GM08714 (cell line): ENCODE results near the gene CCDC120.

Experiments
- H3K4me3 ChIP-seq: fragments of 200-500 bp; sonication (Bioruptor generic); 2 replicates; pipeline ENCODE4 v1.5.1; 2014; ENCODE audit warnings: mild to moderate bottlenecking, low read length, inconsistent platforms
- ZNF274 ChIP-seq: IDR thresholded peaks from 2 replicates; pipeline ENCODE4 v1.6.1; 2012; ENCODE audit warnings: mild to moderate bottlenecking, low read depth, low read length

Gene CCDC120, protein sequence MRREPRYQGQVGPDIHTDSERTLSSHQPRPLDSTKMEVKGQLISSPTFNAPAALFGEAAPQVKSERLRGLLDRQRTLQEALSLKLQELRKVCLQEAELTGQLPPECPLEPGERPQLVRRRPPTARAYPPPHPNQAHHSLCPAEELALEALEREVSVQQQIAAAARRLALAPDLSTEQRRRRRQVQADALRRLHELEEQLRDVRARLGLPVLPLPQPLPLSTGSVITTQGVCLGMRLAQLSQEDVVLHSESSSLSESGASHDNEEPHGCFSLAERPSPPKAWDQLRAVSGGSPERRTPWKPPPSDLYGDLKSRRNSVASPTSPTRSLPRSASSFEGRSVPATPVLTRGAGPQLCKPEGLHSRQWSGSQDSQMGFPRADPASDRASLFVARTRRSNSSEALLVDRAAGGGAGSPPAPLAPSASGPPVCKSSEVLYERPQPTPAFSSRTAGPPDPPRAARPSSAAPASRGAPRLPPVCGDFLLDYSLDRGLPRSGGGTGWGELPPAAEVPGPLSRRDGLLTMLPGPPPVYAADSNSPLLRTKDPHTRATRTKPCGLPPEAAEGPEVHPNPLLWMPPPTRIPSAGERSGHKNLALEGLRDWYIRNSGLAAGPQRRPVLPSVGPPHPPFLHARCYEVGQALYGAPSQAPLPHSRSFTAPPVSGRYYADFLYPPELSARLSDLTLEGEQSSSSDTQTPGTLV

DNA sequence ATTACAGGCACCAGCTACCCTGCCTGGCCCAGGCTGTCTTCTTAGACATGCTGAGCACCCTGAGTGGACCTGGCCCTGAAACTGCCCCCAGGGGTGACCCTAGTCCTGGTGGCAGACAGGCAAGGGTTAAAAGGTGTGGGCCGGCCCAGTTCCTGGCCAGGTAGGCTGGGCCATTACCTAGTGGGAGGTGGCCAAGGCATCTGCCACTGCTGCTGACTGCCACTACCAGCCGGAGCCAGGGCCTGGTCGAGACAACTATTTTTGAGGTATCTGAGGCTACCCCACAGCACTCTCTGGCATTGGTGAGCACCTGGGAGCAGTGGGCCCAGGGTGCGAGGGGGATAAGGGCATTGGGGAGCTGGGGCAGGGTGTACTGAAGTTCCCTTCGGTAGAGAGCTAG is at the start of gene CCDC120:
TSS of gene CCDC120 (plus strand) at position 206 of the 400 bp plus-strand sequence. CDS start 3,043 bp downstream, outside the sequence.
- no peak within 1 kb of the TSS for H3K4me3 ChIP-seq
- no peak for TF ChIP-seq ZNF274

DNA sequence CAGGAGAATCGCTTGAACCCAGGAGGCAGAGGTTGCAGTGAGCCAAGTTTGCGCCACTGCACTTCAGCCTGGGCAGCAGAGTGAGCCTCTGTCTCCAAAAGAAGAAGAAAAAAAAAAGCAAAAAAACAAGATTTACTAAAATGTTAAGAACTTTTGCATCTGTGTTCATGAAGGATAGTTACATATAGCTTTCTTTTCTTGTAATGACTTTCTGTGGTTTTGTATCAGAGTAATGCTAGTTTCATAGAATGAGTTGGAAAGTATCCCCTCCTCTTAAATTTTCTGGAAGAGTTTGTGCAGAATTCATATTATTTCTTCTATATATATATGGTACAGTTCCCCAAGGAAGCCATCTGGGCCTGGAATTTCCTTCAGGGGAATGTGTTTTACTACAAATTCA is 39.7 kb upstream of the CCDC120 start:
- H3K4me3 ChIP-seq, result no peak overlapping the region
- no peak for TF ChIP-seq ZNF274

DNA sequence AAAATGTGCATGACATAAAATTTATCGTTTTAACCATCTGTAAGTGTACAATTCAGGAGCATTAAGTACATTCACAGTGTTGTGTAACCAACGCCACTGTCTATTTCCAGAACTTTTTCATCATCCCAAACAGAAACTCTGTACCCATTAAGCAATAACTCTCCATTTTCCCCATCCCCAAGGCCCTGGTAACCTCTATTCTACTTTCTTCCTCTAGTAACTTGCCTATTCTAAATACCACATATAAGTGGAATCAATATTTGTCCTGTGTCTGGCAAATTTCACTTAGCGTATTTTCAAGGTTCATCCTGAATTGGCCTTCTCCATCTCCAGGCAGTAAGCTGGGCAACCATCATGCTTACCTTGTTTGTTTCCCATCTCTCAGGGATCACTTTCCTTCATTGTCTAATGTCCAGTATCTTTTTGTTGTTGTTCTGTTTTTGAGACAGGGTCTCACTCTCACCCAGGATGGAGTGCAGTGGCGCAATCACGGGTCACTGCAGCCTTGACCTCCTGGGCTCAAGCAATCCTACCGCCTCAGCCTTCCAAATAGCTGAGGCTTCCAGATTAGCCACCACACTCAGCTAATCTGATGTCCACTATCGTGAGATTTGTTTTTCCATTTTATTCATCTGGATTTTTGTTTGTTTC is 39.1 kb upstream of the CCDC120 start:
- TF ChIP-seq ZNF274, result no peak
- no peak overlapping the region for H3K4me3 ChIP-seq

DNA sequence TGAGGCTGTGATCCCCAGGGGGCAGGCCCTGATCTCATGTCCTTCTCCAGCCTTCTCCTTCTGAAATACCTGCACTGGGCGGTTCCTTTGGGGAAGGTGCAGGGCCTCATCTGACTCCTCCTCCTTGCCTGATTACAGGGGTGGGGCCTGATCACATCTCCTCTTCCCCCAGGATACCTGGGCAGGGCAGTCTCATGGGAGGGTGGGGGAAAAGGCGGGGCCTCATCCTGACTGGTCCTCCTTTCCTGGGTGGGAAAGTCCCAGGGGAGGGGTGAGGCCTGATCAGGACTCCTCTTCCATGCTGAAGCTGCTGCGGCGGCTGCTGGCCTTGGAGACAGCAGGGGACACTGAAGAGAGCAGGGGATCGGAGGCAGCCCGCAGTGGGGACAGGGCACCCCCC is 28.9 kb upstream of the CCDC120 start:
- H3K4me3 ChIP-seq, result no peak overlapping the region
- no peak for TF ChIP-seq ZNF274

DNA sequence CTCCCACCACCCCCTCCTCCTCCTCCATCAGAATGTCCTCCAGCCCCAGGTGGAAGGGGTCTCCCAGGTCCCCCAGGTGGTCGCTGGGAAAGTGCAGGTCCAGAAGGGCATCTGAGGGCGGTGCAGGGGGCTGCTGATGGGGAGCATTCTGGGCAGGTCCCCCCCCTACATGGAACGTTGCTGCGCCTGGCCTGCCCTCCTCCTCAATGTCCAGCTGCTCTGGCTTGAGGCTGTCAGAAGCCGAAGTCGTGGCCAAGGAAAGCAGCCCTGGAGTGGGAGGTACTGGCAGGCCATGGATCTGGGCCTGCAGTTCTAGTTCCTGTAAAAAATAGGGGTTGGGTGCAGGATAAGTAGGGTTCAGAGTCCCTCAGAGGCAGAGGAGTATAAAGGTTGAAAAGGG is 28.5 kb upstream of the CCDC120 start:
- H3K4me3 ChIP-seq, result no peak overlapping the region
- TF ChIP-seq ZNF274, result no peak

DNA sequence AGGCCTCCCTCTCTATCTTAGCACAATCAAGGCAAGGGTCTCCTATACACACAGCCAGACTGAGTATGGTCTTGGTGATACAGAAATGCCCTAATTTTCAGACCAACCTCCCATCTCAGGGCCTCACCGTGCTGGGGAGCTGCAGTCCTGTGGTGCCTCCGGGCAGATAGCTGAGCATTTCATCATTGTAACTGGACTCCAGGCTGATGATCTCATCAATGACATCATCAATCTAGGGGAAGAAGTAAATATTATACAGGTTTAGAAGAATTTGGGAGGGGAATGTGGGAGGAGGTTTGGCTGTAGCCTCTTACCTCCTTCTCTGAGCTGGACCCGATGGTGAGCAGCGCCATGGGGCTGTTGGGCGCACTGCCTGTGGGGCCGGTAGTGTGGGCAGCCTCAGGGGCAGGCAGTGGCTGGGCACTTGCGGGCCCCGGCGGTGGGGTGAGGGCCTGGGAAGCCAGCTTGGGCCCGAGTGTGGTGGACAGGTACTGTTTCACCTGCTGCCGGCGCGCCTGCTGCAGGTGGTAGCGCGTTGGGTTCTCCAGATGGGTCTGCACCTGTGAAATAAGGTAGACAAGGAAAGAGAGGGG is 20.8 kb upstream of the CCDC120 start:
- H3K4me3 ChIP-seq, result no peak overlapping the region
- TF ChIP-seq ZNF274, result no peak

DNA sequence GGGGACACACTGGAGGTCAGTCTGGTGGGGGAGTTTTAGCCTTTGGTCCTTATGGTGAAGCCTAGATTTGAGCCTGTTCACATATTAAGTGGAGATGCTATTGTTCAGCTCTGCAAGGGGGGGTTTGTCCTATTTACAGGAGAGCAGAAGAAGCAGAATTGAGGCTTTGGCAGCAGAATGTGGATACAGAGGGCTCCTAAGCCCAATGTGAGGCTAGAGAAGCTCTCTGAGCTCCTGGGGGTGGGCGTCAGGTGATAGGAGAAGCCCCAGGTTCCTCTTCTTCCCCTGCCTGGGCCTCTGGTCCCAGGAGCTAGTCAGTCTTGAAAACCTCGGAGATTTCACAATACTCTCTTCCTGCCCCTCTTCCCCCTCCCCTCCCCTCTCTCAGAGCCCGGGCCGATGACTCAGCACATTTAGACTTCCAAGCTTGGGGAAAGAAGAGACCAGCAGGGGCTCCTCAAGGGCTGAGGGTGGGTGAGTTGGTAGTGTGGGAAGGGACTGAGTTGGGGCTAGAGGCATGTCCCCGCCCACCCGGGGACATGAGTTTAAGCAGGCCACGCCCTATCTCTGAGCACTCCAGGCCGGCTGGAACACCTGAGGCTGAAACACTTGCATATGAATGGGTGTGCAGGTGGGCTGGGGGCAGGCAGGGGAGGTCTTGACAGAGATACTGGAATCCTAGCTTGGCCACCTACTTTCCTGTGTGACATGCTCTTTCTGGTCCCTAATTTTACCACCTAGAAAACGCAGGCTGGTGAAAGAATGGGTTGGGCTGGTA is 19.0 kb upstream of the CCDC120 start:
- H3K4me3 ChIP-seq, result no peak overlapping the region; the same call in 1 of the 2 replicates
- TF ChIP-seq ZNF274, result no peak

DNA sequence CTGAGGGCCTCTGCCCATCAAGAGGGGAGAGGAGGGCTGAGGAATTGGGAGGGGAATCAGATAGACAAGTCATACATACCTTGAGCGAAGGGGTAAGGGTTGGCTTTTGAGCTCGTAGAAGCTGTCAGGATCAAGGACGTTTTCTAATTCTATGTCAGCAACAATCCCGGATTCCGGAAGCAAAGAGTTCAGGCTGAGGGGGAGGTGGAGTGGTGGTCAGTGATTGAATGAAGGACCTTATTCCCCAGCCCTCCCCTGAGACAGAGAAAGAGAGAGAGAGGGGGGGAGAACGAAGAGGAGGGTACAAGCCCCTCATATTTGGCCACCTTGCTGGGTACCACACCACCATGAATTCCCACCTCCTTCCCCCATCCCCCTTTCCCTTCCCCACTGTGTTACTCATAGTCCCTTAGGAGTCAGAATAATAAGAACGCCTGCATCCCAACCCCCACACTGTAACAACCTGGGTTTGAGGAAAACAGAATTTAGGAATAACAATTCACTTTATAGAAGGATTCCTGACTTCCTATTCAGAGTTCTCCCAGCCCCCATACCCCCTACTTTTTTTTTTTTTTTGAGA is 18.3 kb upstream of the CCDC120 start:
- no peak overlapping the region; the same call in 1 of the 2 replicates for H3K4me3 ChIP-seq
- TF ChIP-seq ZNF274, result no peak

DNA sequence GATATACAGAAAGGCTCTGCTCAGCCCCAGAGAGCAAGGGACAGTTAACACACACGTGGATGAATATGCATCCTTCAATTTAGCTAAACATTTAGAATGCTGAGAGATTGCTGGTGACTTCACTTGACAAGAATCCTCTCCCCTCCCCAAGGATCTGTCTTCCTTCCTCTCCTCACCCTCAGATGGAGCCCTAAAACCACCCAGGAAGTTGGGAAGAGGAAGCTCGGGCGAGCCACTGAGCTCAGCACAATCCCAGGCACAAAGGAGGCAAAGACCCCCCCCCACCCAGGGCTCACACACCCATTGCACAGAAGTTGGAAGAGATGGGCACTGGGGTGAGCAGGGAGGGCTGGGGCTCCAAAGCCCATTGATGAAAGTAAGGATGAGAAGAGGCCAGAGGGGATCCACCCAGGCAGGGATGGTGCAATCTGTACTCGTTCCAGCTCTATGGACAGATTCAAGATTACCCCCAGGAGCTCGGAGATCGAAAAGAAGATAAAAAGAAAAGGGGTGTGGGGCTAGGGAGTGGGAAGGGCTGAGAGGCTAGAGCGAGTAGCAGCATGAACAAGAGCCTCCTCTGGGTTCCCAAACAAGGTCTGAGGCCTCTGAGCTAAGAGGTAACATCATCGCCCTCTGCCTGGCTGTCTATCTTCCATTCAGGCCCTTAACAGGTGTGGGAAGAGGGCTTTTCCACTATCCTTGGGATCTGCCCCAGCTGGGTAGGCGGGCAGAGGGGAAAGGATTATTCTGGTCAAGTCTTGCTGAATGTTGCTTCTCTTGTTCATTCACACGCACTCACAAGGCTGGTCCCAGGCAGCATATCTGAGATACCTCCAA is 16.8 kb upstream of the CCDC120 start:
- peak overlapping the region; percentile 77 for H3K4me3 ChIP-seq
- TF ChIP-seq ZNF274, result no peak

DNA sequence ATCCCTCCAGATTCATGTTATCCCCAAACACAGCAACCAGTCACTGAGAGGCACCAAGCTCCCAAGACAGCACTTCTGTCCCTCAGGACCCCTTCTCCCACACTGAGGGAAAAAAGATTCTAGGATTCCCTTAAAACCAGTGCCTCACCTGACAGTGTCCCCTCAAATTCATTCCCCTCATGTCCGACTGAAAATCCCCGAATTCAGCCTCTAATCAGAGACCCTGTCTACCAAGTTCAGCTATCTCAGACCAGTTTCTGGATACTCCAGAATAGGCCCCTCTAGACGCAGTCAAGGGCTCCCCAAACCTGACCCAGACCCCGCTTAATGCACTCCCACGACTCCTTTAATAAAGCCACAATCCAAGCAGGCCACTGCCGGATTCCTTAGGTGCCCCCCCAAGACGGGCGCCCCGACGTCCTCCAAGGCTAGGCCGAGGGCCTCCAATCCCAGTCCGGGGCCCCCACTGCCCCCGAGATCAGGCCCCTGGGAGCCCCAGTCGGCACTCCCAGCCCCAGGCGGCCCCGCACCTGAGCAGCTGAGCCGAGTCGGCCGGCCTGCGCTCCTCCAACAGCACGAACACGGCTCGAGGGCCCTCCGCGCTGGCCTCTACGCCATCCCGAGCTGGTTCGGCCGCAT is 16.1 kb upstream of the CCDC120 start:
- H3K4me3 ChIP-seq, result peak overlapping the region; percentile 77
- no peak for TF ChIP-seq ZNF274

DNA sequence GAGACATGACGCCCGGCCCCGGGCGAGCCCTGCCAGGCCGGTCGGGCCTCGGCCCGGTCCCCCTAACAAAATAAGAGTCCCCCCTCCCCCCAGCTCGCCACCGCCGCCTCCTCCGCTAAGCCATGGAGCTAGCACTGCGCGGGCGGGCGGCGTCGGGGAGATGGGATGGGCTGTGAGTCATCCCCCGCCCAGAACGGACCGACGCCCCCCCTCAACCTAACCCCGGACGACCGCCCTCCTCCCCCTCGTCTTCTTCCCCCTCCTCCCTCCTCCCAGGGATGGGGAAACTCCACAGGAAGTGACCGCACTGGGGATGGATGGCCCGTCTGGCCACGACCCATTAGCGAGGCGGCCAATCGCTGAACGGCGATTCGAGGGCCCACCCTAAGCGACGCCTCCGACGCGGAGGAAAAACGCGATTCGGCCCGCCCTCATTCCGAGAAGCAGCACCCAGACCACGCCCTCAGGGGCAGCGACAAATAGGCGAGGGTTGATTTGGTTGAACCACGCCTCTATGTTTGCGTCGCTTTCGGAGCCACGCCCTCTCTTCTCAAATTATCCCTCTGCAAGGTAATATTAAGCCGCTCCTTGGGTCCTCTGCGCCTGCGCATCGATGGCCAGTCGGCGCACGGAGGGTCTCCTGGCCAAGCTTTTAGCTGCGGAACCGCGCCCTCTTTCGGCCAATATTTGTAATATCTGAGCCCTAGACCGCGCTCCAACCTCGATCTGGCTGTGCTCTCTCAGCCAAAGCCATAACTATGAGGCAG is 15.4 kb upstream of the CCDC120 start, which contains the start of gene TFE3:
TSS of gene TFE3 (minus strand) at position 138 of the 767 bp plus-strand sequence. CDS start at position 7, 131 bp downstream.
- TF ChIP-seq ZNF274, result no peak
- peak within 1 kb of the TSS; percentile 77 for H3K4me3 ChIP-seq

DNA sequence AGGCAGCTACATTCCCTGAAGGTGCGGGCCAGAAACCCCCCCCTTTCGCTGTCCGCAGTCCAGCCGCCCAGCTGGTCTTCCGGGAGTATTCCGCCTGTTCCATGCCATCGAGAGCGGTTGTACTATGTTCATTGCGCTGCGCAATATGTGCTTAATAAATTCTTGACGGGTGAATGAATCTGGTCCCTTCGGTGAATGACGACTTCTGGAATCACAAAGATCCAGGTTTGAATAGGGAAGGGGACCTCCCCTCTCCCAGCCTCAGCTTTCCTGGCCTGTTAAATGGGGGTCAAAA is 14.9 kb upstream of the CCDC120 start:
- no peak overlapping the region; the same call in 1 of the 2 replicates for H3K4me3 ChIP-seq
- TF ChIP-seq ZNF274, result no peak
